NCI-H82 treated with DMSO at 0.1 percent for 48 hours (cell line): ENCODE results near the gene ABLIM2.

Source experiments
- DNase-seq: peaks from one replicate; lab custom pipeline; 2025; ENCODE audit not compliant: unreplicated experiment; lab: John Stamatoyannopoulos, UW

ABLIM2 gene

DNA sequence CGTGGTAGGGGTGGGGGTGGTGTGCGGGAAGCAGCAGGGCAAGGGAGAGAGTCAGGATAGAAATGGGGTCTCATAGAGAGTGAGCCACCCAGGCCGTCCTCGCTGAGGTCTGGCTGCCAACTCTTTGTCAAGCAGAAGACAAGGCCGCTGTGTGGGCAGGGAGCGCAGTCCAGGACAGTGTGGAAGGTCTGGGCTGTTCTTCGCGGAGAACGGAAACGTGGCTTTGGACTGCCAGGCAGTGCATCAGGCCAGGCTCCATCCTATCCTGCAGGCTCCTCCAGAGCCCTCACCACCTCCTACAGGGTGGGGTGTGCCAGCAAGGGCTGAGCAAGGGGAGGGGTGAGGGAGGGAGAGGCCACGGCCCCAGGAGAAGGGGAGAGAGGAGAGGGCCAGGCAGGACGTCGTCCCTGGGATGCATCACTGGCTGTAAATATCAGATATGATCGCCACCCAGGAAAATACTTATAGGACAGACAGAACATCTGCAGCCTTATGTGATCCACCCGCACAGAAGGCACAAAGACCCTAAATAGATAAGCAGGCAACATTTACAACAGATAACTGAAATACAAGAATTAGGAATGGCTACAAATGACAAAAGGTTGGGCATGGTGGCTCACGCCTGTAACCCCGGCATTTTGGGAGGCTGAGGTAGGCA, 85.3 kb downstream of the ABLIM2 start:
- no peak for DNase-seq

DNA sequence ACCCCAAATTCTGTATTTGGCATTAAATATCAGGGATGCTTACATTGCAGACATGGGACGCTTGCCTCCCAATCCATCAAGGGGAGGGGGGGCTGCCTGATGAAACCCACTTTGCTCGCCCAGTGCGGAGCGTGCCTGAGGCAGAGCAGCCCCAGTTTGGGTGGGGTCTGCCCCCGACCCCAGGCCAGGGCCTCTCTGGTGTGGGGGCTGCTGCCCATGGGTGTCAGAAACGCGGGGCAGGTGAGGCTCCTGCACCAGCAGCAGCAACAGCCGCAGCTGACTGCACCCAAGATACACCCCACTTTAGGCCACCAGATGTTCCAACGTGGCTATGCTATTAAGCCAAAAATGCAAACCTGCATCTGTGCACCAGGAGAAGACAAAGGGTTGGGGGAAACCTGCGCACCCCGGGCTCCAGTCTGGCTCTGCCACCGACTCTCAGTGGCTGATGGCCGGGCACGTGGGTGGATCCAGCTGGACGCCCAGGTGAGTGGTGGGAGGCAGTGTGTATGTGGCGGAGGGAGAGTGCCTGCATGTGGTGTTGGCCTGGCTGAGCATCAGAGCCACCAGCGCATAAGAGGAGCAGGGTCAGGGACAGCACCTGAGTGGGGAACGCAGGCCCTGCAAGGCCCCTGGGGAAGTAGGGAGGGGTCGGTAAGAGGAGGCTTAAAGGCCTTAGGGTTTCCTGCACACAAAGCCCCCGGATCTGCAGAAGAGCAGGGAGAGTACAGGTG, 86.2 kb downstream of the ABLIM2 start:
- DNase-seq, result no peak

DNA sequence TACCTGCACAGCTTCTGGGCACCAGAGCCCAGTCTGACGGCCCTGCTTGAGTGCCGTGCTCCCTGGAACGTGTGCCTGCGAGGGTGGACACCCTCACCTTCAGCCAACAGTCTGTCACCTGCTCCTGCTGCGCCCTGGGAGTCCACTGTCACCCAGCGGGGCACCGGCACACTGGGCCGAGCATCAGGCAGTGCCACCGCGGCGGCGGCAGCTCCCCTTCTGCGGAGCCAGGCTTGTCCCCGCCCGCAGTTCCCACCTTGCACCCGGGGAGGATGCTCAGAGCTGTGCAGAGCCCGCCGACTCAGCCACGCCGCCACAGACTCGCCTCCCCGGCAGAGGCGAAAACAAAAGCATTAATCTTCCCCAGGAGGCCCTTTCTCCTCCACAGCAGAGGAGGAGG, 86.8 kb downstream of the ABLIM2 start:
- no peak for DNase-seq

DNA sequence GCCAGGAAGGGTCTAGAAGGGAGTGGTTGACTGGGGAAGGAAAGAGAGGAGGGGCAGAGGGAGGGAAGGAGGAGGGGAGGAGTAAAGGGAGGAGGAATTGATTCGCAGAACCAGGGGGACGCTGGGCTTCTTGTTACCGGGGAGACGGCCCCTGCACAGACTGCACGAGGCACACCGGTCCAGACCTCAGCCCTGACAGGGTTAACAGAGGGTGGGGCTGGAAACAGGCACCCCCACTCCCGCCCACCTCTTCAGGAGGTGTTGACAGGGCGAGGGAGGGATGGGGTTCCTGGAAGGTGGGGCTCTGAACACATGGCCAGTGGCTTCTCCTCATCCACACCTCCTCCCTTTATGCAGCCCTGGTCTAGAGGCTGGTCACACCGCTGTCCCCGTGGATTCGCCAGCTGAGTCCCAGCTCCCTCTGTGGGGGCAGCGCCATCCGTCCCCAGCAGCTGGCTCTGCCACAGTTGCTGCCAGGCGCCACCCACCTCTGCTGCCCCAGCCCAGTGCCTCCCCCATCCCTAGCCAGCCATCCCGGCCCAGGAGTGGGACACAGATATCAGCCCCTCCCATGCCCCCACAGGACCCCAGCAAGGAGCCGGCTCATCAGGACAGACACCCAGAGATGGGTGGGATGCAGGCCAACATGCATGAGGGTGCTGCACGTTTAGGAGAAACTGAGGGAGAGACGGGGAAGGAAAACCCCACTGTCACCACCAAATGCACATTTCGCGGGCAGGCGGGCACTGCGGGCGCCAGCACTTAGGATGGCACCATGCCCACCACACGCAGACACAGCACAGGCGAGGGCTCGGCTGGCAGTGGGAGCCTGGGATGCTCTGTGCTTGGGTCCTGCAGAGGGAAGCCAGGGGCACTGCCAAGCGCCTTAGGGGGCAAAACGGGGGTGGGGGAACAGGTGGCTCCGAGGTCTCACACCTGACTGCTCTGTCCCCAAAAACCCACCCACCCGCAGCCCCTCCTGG, 87.6 kb downstream of the ABLIM2 start:
- DNase-seq, result no peak

DNA sequence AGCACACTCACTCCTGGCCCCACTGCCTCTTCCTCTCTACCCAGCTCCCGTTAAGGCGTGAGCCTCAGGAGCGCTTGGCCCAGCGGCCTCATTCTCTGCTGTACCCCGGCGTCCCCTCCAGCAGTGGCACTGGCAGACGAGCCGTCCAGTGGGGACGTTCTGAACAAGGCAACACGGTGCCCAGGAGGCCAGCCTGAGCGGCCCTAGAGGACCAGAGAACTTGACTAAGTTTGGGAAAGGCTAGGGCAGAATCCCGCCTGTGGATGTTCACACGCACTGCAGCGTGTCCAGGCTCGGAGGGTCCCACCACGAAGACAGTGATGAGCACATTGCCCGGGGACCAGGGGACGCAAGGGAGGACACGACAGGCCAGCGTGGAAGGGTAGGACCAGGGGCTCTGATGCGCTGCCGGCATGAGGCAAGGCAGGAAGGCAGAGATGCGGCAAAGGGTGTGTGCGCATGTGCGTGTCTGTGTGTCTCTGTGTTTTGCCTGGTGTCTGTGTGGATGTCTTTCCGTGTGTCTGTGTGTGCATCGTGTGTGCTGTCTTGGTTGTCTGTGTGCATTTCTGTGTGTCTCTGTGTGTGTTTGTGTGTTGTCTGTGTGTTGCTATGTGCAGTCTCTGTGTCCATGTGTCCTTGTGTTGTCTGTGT, 89.4 kb downstream of the ABLIM2 start:
- DNase-seq, result no peak

DNA sequence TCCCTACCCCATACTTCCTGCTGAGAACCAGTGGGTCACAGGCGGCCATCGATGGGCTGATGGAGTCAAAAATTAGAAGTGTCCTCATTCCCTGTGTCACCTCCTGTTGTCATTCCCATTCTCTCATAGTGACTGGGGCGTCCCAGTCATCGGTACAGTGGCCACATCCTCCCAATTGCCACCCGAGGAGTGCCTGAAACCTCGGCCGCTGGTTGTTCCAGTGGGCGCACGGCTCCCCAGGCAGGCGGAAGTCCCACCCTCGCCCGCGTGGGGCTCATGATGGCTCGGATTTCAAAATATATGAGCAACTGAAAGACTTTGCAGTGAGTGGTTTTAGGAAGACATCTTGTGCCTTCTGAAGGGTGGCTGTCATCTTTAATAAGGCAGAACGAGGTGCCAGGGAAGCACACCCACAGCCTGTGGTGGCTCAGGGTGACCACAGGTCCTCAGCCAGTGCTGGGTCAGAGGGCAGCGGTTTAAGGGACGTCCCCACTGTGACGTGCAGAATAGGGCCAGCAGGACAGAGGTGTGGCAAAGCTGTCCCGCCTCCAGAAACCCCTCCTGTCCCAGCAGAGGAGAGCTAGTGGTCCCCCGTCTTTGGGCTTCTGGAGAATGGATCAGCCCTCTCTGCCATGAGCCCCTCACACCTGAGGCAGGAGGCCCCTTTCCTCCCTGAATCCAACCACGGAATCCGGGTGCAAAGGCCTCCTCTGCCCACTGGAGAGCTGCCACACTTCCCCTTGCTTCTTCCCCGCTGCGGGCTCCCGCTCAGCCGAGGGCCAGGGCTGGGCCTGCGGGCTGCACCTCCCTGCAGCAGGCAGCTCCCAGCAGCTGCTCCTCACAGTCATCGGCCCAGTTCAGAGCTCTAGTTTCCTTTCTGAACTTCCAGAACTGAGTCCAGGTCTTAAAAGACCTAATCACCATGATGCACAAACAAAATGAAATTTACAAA, 90.4 kb downstream of the ABLIM2 start:
- no peak for DNase-seq

DNA sequence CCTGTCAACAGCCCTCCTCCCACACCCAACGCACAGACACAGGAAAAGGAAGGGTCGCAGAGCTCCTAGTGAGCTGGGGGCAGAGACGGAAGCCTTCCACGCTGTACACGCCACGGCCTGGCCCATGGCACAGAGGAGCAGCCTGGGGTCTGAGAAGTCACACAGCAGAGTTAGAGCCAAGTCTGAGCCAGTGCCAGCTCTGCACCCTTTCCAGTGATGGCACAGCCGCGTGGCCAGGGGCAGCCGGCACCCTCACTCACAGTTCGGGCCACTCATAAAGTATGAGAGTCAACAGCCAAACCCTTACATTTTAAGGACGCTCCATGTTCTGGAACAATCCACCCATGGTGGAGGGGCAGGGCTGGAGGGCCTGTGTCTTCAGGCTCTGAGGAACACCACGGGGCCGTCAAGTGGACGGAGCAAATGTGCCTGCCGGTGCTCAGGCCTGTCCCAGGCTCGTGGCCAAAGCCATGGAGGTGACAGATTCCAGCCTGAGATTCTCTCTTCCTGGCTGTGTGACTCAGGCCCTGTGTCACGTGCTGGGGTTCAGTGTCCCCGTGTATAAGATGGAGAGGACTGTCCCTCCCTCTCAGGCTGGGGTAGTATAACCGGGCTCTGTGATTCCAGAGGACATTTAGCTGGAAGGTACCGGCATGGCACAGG, 91.2 kb downstream of the ABLIM2 start:
- DNase-seq, result no peak

DNA sequence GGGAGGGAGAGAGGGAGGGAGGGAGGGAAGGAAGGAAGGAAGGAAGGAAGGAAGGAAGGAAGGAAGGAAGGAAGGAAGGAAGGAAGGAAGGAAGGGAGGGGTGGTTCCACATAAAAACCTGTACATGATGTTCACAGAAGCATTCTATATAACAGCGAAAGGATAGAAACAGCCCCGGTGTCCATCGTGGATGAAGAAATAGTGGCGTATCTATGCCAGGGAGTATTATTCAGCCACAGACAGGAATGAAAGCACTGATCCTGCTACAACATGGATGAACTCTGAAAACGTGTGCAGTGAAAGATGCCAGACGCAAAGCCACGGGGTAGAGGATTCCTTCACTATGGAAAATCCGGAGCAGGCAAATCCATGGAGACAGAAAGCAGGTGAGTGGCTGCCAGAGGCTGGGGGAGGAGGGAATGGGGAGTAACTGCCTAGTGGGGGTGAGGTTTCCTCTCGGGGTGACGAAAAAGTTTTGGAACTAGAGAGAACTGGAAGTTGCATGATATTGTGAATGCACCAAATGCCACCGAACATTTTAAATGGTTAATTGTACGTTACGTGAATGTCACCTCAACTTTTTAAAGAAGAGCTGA, 92.2 kb downstream of the ABLIM2 start:
- DNase-seq, result no peak

DNA sequence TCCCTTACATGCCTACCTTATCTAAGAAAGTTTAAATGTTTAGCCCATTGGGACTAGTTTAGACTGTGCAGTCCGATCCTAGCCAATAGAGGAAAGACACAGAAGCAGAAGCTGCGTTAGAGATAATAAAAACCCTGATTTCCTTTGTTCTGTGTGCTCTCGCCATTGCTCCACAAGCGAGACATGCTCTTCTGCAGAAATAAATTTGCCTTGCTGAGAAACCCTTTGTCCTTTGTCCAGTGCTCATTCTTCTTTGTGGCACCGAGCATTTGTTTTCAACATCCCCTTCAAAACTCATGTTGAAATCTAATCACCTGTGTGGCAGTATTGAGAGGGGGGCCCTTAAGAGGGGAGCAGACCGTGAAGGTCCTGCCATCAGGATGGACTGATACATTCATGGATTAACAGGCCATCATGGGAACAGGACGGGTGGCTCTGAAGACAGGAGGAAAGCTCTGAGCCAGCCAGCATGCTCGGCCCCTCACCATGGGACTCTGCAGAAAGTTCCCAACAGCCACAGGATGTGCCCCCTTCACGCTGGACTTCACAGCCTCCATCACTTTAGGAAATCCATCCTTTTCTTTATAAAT, 94.5 kb downstream of the ABLIM2 start:
- no peak for DNase-seq

DNA sequence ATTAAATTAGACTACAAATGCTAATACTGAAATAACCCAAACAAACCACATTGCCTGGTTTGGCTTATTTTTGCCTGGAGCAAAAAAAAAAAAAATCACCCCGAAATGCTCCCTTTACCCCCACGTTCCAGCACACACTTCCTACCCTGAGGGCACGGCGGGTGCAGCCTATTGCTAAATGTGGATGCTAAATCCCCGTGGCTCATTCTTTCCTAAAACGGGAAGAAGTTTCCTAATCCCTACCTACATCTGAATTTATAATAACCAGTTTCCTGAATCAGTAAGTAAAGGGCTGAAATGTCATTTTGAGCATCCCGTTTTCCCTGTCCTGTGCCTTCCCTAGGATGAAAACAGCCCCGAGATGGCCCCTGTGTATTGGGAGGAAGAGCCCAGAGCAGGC, 97.0 kb downstream of the ABLIM2 start:
- no peak for DNase-seq

DNA sequence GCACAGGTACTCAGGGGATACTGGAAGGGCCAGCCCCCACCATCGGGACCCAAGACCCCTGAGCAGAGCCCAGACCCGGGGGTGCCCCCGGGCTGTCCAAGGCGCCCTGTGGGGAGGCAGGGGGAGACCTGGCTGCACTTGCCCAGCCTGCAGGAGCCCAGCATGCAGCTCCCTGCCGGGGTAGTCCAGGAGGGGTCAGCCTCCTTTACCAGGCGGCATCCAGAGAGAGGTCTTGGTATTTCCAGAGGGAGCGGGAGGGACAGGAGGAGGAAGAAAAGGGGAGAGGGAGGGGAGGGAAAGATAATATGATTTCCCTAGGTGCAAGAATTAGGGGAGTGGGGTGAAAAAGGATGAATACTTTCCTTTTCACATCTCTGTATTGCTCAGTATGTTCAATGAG, 97.5 kb downstream of the ABLIM2 start:
- no peak for DNase-seq

DNA sequence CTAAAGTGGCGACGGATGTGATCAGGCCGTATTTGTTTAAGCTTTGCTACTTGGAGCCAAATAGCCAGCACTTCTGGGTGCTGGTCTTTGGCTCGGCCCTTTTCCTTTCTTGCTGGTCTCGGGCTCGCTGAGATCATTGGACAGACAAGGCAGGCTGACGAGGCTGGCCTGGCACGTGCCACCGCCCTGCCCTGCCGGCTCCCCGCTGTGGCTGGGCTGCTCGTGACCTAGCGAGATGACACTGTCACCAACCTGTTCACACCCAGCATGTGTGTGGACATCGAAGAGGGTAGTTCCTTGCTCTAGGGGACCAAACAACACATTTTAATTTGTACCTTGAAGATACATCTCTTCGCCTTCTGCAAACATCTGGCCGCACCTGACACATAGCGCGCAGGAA, 98.0 kb downstream of the ABLIM2 start:
- DNase-seq, result no peak

DNA sequence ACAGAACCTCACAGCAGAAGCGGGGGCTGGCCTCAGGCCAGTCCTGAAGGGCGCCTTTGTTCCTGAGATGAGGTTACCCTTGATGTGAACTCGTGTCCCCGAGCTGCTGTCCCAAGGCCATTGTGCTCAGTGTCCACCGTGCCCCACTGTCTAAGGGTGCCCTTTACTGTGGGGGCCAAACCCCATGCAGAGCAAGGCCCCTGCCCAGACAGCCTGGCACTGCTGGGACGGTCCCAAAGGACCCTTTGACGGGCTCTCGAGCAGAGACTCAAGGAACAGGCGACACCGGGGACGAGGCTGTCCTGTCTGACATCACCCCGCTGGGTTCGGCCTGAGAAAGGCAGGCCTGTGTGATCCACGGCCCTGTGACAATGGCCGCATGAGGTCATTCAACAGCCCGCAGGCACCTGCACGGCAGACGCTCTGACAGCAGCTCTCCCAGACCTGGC, 100.6 kb downstream of the ABLIM2 start:
- no peak for DNase-seq

DNA sequence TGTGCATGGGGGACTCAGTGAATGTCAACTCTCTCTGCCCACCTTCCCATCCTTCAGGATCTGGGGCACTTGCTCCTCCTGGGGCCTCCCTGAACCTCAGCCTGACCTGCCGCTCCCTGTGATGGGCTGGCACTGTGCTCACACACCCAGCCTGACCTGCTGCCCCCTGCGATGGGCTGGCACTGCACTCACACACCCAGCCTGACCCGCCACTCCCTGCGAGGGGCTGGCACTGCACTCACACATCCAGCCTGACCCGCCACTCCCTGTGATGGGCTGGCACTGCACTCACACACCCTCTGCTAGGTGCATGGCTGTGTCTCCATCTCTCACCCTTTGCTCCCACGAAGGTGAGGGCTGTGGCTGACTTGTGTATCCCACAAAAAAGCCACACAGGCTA, 103.4 kb downstream of the ABLIM2 start:
- no peak for DNase-seq

DNA sequence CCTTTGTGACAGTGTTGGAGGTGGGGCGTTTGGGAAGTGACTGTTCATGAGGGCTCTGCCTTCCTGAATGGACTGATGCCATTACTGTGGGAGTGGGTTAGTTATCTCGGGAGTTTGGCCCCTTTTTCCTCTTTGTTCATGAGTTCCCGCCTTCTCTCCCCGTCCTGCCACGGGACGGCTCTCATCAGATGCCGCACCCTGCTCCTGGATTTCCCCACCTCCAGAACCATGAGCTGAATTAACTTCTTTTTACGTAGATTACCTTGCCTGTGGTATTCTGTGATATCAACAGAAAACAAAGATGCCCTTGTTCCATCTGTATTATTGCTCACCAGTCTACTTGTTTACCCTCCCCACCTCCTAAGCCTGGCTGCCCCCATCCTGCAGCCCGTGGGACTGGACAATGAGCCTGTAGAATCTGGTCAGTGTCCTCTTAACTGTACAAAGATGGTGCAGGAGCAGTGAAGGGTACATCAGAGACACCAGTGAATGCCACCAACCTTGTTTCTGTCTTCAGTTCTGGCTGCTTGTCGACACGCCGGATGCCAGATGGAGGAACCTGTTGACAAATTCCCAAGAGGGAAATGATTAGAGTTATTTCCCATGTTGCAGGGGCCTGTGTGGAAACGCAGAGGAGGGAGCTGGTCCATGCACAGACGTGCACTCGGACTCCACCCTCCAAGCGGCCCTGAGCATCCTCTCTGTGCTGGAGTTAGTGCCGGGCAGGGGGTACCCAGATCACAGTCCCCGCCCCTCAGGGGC, 104.7 kb downstream of the ABLIM2 start:
- DNase-seq, result no peak

DNA sequence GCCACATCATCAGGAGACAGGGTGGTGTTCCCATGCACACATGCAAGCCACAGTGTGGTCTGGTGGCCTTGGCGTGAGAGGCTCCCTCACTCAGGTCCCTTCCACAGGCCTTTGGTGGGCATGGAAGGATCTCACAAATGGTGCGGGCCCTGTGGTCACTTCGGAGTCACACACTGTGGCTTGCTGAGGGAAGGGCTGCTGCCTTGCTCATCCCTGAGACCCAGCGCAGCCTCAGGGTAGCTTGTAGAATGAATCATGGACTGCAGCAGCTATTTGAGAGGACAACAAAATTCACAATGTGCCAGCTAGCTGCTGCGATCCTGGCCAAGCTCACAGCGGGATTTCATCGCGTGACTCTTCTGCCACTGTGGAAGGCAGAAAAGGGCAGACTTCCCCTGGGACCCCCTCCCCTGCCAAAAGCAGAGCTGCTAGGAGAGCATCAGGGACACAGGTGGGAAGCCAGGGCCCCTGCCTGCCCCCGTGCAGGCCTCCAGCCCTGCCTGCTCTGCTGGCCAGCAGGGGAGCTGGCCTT, 106.4 kb downstream of the ABLIM2 start:
- DNase-seq, result no peak

DNA sequence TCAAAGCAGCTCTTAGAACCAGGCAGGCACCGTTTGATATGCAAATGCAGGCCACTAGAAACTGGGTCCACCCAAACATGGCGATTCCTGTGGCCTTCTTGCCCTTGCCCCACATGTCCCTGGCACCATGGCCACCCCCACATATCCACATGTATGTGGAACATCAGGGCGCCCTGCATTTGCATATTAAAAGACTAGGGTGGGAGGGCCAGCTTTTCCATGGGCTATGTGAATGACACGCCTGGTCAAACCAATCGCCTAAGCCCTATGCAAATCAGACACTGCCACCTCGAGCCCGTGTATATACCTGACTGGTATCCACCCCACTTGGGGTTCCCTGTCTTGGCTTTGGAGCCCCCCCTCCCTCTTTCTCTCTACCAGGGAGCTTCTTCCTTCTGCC, 107.0 kb downstream of the ABLIM2 start:
- DNase-seq, result no peak
